Hepatocyte (in vitro differentiated cells): ENCODE results near the gene ISL2. TPM values are rescaled to one million over a fixed set of nuclear protein-coding genes. Genes with fewer than 3 reads are reported as not detected.

ENCODE experiments used
- DNase-seq: peaks from one replicate; pipeline ENCODE4 v3.0.0-alpha.2; 2016; ENCODE audit warnings: low spot score
- H2AFZ ChIP-seq: fragments of 200-600 bp; sonication (generic); 2 replicates; pipeline ENCODE4 v1.6.0; 2016; ENCODE audit warnings: antibody characterized with exemption, mild to moderate bottlenecking
- H3K27ac ChIP-seq: fragments of 200-600 bp; sonication (generic); 2 replicates; pipeline ENCODE4 v1.5.1; 2016; ENCODE audit warnings: mild to moderate bottlenecking
- H3K27me3 ChIP-seq: fragments of 200-600 bp; sonication (generic); 2 replicates; pipeline ENCODE4 v1.6.1; 2016
- H3K36me3 ChIP-seq: fragments of 200-600 bp; sonication (generic); replicated peaks from 2 replicates; pipeline ENCODE4 v1.5.1; 2016; ENCODE audit warnings: low read depth; ENCODE audit not compliant: insufficient read depth
- H3K4me1 ChIP-seq: fragments of 200-600 bp; sonication (generic); 2 replicates; pipeline ENCODE4 v1.5.1; 2016; ENCODE audit warnings: mild to moderate bottlenecking, moderate library complexity; ENCODE audit not compliant: insufficient read depth
- H3K4me2 ChIP-seq: fragments of 200-600 bp; sonication (generic); 2 replicates; pipeline ENCODE4 v1.6.0; 2016
- H3K4me3 ChIP-seq: fragments of 200-600 bp; sonication (generic); 2 replicates; pipeline ENCODE4 v1.5.1; 2016; ENCODE audit warnings: mild to moderate bottlenecking
- H3K79me2 ChIP-seq: fragments of 200-600 bp; sonication (generic); 2 replicates; pipeline ENCODE4 v1.6.0; 2017; ENCODE audit warnings: mild to moderate bottlenecking
- H3K9me2 ChIP-seq: fragments of 200-600 bp; sonication (generic); replicated peaks from 2 replicates; pipeline ENCODE4 v1.6.0; 2017; ENCODE audit warnings: mild to moderate bottlenecking; ENCODE audit not compliant: insufficient read depth
- H3K9me3 ChIP-seq: fragments of 200-600 bp; sonication (generic); 2 replicates; pipeline ENCODE4 v1.5.1; 2016; ENCODE audit warnings: low read depth, mild to moderate bottlenecking
- H4K20me1 ChIP-seq: fragments of 200-600 bp; sonication (generic); 2 replicates; pipeline ENCODE4 v1.6.0; 2016; ENCODE audit warnings: mild to moderate bottlenecking; ENCODE audit not compliant: insufficient read depth, poor library complexity, severe bottlenecking
- CTCF ChIP-seq: fragments of 200-600 bp; sonication (generic); IDR thresholded peaks from 2 replicates; pipeline ENCODE4 v1.5.1; 2016; ENCODE audit warnings: antibody characterized with exemption, mild to moderate bottlenecking; ENCODE audit not compliant: poor library complexity
- EZH2 ChIP-seq: fragments of 200-600 bp; sonication (generic); IDR thresholded peaks from 2 replicates; pipeline ENCODE4 v1.6.1; 2016; ENCODE audit warnings: antibody characterized with exemption, mild to moderate bottlenecking, borderline replicate concordance
- EZH2phosphoT487 ChIP-seq: fragments of 200-600 bp; sonication (generic); IDR thresholded peaks from one replicate; pipeline ENCODE4 v1.6.1; 2018; ENCODE audit warnings: antibody characterized with exemption, mild to moderate bottlenecking, low read depth, moderate library complexity; ENCODE audit not compliant: unreplicated experiment, severe bottlenecking
- WGBS: methylation state at CpG from one replicate; pipeline ENCODE4 v1.1.6; 2016; ENCODE audit warnings: low lambda C conversion rate; ENCODE audit errors: missing lambda C conversion rate; 5-methylcytosine and 5-hydroxymethylcytosine counted together
- polyA plus RNA-seq: library from polyadenylated mRNA; unstranded; fragments of >200 nt; fragmentation: Nextera tagmentation; extraction: Ambion mirVana; gene quantifications from 2 replicates; pipeline ENCODE4 v1.2.1, GENCODE V29; 2016
- total RNA-seq: library from RNA; depleted of rRNA; stranded (reverse); fragments of >200 nt; gene quantifications from 2 replicates; pipeline ENCODE4 v1.2.3, GENCODE V29; 2014

ISL2 gene
- total and polyA plus RNA-seq, 2 experiments from 2014 or later, result 3.9 to 4.7 TPM

- H3K4me3 ChIP-seq, result no peak overlapping the region
- no peaks in the 10 kb centered on the region for H3K79me2 ChIP-seq
- no peak overlapping the region for H2AFZ ChIP-seq
- H3K9me3 ChIP-seq, result no peaks in the 10 kb centered on the region
- no peak overlapping the region for H3K27ac ChIP-seq
- no peak overlapping the region for H3K4me2 ChIP-seq
- H3K36me3 ChIP-seq, result no peaks in the 10 kb centered on the region
- H3K27me3 ChIP-seq, result no peaks in the 10 kb centered on the region
- TF ChIP-seq EZH2phosphoT487 (no peak), EZH2 (no peak), CTCF (no peak)
- 92% methylated on average over 2 of the region's 2 CpGs for WGBS
- H3K9me2 ChIP-seq, result no peaks in the 10 kb centered on the region
- no peaks in the 10 kb centered on the region for H3K4me1 ChIP-seq
- H4K20me1 ChIP-seq, result no peaks in the 10 kb centered on the region
- DNase-seq, result no peak
Observed at GRCh38 chr15:76325704-76326103, 10.9 kb upstream of the ISL2 start.

- DNase-seq, result no peak
- Histone ChIP-seq H3K9me3 (no peaks in the 10 kb centered on the region), H3K4me1 (no peaks in the 10 kb centered on the region), H4K20me1 (no peaks in the 10 kb centered on the region), H3K9me2 (no peaks in the 10 kb centered on the region), H3K79me2 (no peaks in the 10 kb centered on the region), H3K27me3 (no peaks in the 10 kb centered on the region), H3K27ac (no peak overlapping the region), H3K4me3 (no peak overlapping the region), H3K4me2 (no peak overlapping the region), H3K36me3 (no peaks in the 10 kb centered on the region), H2AFZ (no peak overlapping the region)
- TF ChIP-seq EZH2 (no peak), EZH2phosphoT487 (no peak), CTCF (no peak)
- 86% methylated on average over 8 of the region's 8 CpGs for WGBS
Observed at GRCh38 chr15:76327191-76328105, 9.1 kb upstream of the ISL2 start.

- no peaks in the 10 kb centered on the region for H3K9me3 ChIP-seq
- H3K4me1 ChIP-seq, result no peaks in the 10 kb centered on the region
- H3K27ac ChIP-seq, result no peak overlapping the region
- TF ChIP-seq EZH2 (no peak), EZH2phosphoT487 (no peak), CTCF (no peak)
- no peaks in the 10 kb centered on the region for H3K36me3 ChIP-seq
- H2AFZ ChIP-seq, result no peak overlapping the region
- no peaks in the 10 kb centered on the region for H3K79me2 ChIP-seq
- H3K9me2 ChIP-seq, result no peaks in the 10 kb centered on the region
- H3K27me3 ChIP-seq, result peaks cover 3% of the 10 kb centered on the region
- no peak overlapping the region for H3K4me3 ChIP-seq
- WGBS, result 81% methylated on average over 8 of the region's 8 CpGs
- H4K20me1 ChIP-seq, result no peaks in the 10 kb centered on the region
- no peak overlapping the region for H3K4me2 ChIP-seq
- DNase-seq, result no peak
Observed at GRCh38 chr15:76328106-76328696, 8.4 kb upstream of the ISL2 start.
